Endothelial cell (in vitro differentiated cells): ENCODE results near the gene MXRA8. TPM values are rescaled to one million over a fixed set of nuclear protein-coding genes. Genes with fewer than 3 reads are reported as not detected.

Source experiments
- DNase-seq: peaks from one replicate; pipeline ENCODE4 v3.0.0; 2021; ENCODE audit warnings: low spot score
- H3K27ac Mint-ChIP-seq: one replicate; pipeline ENCODE4 v1.8.0; 2021; ENCODE audit warnings: mixed read lengths, inconsistent platforms; ENCODE audit not compliant: unreplicated experiment
- H3K27me3 Mint-ChIP-seq: one replicate; pipeline ENCODE4 v1.8.0; 2021; ENCODE audit warnings: mild to moderate bottlenecking, moderate library complexity, mixed read lengths, inconsistent platforms; ENCODE audit not compliant: unreplicated experiment
- H3K36me3 Mint-ChIP-seq: one replicate; pipeline ENCODE4 v1.8.0; 2021; ENCODE audit warnings: mild to moderate bottlenecking, low read depth, mixed read lengths, inconsistent platforms; ENCODE audit not compliant: unreplicated experiment
- H3K4me1 Mint-ChIP-seq: one replicate; pipeline ENCODE4 v1.8.0; 2021; ENCODE audit warnings: mild to moderate bottlenecking, mixed read lengths, inconsistent platforms; ENCODE audit not compliant: unreplicated experiment
- H3K4me3 Mint-ChIP-seq: one replicate; pipeline ENCODE4 v1.8.0; 2021; ENCODE audit warnings: mild to moderate bottlenecking, mixed read lengths, inconsistent platforms; ENCODE audit not compliant: unreplicated experiment
- H3K9me3 Mint-ChIP-seq: one replicate; pipeline ENCODE4 v1.8.0; 2021; ENCODE audit warnings: mixed read lengths, inconsistent platforms; ENCODE audit not compliant: unreplicated experiment
- microRNA-seq: library from miRNA; unstranded; fragments of <30 nt; microRNA quantifications from one replicate; pipeline ENCODE4, GENCODE V29; 2020; ENCODE audit not compliant: unreplicated experiment
- total RNA-seq: library from RNA; stranded (reverse); fragmentation: NEBNext Ultra II Directional; extraction: Animal tissue kit (Norgen Biotek cat#: 25700); gene quantifications from one replicate; pipeline ENCODE4 v1.2.1, GENCODE V29; 2021; ENCODE audit not compliant: unreplicated experiment
- TF ChIP-seq, protein P1 (sequence below): fragments of 200-600 bp; sonication (generic); IDR thresholded peaks from one replicate; pipeline ENCODE4 v1.5.0; 2021; ENCODE audit warnings: antibody characterized with exemption; ENCODE audit not compliant: unreplicated experiment

Gene MXRA8
- total RNA-seq, 1 donor from 2014 or later, result 0.64 TPM

DNA sequence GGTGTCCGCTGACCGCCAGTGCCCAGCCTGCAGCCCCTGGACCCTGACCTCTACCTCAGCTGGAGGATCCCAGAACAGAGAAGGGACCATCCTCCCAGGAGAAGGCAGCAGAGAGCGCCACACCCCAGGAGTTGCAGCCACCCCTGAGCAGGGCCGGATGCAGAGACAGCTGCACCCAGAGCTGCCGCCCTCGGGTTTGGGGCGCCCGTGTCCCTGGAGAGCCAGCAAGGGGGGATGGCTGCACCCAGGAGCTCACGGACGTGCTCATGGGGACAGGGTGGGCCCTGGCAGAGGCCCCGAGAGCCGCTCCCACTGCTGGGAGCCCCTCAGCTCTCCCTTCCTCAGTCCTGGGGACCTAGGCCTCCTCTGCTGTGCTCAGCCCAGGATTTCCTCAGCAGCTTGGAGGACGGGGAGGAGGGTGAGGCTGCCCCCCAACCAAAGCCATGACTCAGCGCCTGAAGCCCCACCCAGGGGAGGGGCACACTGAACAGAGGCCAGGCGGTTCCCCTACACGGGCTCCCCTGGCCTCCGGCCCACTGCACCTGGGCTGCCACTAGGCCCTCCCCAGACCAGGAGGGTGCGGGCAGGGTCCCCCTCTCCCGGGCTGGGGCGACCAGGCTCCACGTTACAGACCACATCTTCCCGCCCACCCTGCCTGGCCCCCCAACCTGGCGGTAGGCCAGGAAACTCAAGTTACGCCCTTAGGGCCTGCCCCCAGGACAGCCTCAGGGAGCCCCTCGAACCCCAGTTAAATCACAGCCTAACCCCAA, 52.9 kb downstream of the MXRA8 start:
- TF ChIP-seq, protein P1, sequence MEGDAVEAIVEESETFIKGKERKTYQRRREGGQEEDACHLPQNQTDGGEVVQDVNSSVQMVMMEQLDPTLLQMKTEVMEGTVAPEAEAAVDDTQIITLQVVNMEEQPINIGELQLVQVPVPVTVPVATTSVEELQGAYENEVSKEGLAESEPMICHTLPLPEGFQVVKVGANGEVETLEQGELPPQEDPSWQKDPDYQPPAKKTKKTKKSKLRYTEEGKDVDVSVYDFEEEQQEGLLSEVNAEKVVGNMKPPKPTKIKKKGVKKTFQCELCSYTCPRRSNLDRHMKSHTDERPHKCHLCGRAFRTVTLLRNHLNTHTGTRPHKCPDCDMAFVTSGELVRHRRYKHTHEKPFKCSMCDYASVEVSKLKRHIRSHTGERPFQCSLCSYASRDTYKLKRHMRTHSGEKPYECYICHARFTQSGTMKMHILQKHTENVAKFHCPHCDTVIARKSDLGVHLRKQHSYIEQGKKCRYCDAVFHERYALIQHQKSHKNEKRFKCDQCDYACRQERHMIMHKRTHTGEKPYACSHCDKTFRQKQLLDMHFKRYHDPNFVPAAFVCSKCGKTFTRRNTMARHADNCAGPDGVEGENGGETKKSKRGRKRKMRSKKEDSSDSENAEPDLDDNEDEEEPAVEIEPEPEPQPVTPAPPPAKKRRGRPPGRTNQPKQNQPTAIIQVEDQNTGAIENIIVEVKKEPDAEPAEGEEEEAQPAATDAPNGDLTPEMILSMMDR, result no peak
- Mint-ChIP-seq H3K4me3 (peak overlapping the region; percentile 92), H3K4me1 (peaks cover 15% of the 10 kb centered on the region), H3K9me3 (no peaks in the 10 kb centered on the region), H3K27me3 (peaks cover 13% of the 10 kb centered on the region), H3K27ac (no peak overlapping the region), H3K36me3 (no peaks in the 10 kb centered on the region)
- no peak for DNase-seq

DNA sequence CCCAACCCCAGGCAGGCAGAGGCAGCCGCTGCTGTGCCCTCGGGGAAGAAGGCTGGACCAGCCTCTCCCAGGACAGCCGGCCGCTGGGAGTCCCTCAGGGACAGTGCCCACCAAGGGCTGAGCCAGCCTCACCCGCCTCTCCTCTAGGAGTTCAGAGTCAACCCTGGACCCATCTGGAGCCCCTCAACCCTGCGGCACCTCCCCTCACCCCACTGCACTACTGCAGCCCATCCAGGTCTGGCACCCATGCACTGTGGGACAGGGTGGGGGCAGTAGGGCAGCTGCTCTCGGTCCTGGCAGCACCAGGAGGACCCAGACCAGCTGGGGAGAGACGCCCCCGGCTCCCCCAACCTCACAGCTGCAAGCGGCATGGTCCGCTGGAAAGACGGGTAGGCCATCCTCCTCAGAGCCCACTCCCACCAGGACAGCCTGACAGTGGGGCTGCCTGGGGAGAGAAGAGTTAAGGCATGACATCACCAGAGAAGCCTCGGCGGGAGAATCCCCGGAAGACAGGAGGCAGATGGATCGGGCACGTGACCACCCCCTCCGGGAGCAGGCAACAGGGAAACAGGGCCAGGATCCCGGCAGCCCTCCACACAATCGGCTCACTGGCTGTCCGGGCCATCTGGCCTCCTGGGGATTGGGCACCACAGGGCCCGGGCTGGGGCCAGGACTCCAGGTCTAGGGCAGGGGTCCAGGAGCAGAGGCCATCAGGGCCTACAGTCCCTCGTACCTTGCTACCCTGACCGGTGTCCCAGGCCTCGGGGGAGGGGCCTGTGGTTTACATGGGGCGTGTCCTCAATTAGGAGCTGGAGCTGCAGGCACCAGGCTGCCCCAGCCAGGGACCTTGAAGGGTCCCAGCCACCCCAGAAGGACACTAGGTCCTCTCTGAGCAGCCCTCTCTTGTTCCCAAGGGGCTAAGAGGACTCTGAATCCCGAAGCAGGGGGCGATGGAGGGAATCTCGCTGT, 53.7 kb downstream of the MXRA8 start:
- peak overlapping the region; percentile 73 for H3K4me3 Mint-ChIP-seq
- no peaks in the 10 kb centered on the region for H3K9me3 Mint-ChIP-seq
- peak overlapping the region; percentile 70 for H3K27ac Mint-ChIP-seq
- H3K36me3 Mint-ChIP-seq, result no peaks in the 10 kb centered on the region
- DNase-seq, result peak; percentile 69
- TF ChIP-seq, protein P1, result no peak
- H3K27me3 Mint-ChIP-seq, result peaks cover 13% of the 10 kb centered on the region
- H3K4me1 Mint-ChIP-seq, result peaks cover 15% of the 10 kb centered on the region

DNA sequence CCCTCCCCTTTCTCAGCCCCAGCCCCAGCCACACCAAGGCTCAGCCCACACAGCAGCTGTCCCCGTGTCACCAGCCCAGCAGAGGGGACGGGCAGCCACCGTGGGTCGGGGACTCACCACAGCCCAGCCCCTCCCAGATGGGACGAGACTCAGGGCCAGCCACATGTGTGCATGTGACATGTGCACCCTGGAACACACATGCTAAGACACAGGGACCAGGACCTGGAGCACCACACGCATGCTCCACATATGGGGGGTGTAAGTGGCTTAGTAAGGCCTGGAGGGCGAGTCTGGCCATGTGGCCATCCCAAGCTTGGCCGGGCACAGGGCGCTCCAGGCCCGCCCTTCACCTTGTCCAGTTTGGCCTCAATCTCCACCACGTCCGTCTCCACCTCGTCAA, 54.6 kb downstream of the MXRA8 start:
- DNase-seq, result no peak
- Mint-ChIP-seq H3K4me1 (peaks cover 15% of the 10 kb centered on the region), H3K36me3 (no peaks in the 10 kb centered on the region), H3K27ac (no peak overlapping the region), H3K27me3 (peaks cover 10% of the 10 kb centered on the region), H3K4me3 (no peak overlapping the region), H3K9me3 (no peaks in the 10 kb centered on the region)
- TF ChIP-seq, protein P1, result no peak

DNA sequence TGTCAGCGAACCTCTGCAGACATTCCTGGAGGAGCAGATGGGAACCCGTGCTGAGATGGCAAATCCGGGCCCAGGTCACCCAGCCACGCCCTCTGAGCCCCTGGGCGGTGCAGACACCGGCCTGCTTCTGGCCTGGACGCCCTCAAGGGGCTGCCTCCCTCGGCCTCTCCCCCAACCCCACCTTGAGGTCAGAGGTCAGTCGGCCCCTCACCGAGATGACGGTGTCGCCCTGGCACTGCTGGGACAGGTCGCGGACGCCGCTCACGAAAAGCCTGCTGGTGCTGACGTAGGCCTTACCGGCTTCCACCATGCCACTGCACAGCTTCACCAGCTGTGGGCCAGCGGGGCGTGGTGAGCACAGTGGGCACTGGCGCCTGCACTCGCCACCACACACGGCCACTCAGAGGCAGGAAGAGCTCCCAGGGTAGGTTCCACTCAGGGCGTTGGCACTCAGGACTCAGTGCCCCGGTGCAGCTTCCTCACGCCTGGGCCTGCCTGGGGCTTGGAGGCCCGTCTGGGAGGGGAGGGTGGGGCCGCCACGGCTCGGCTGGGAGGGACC, 55.3 kb downstream of the MXRA8 start:
- no peaks in the 10 kb centered on the region for H3K36me3 Mint-ChIP-seq
- peaks cover 15% of the 10 kb centered on the region for H3K4me1 Mint-ChIP-seq
- H3K27ac Mint-ChIP-seq, result no peak overlapping the region
- TF ChIP-seq, protein P1, result no peak
- no peak for DNase-seq
- H3K4me3 Mint-ChIP-seq, result no peak overlapping the region
- no peaks in the 10 kb centered on the region for H3K9me3 Mint-ChIP-seq
- peaks cover 10% of the 10 kb centered on the region for H3K27me3 Mint-ChIP-seq

Small RNA genes within 50 kb of the gene (microRNA-seq; reads per million reads assigned to microRNA genes)
- gene MIR6727, result 1.4 reads per million, percentile 21 among the genes with 10 or more reads in this experiment
- gene MIR6808, result 0.42 reads per million

Other genes starting within 250 kb of the MXRA8 start
- 16.6 TPM for gene C1orf159, start 242.5 kb downstream of the MXRA8 start, total RNA-seq
- not detected for gene TTLL10, start 184.7 kb downstream of the MXRA8 start, total RNA-seq
- not detected for gene TNFRSF18, start 152.0 kb downstream of the MXRA8 start, total RNA-seq
- gene TNFRSF4, start 144.4 kb downstream of the MXRA8 start, total RNA-seq, result 0.80 TPM
- gene SDF4, start 126.6 kb downstream of the MXRA8 start, total RNA-seq, result 130 TPM
- gene B3GALT6, start 126.3 kb downstream of the MXRA8 start, total RNA-seq, result 43.2 TPM
- gene C1QTNF12, start 111.8 kb downstream of the MXRA8 start, total RNA-seq, result 0.69 TPM
- gene UBE2J2, start 84.7 kb downstream of the MXRA8 start, total RNA-seq, result 71.9 TPM
- 3.9 TPM for gene SCNN1D, start 78.1 kb downstream of the MXRA8 start, total RNA-seq
- 54.0 TPM for gene ACAP3, start 50.6 kb downstream of the MXRA8 start, total RNA-seq
- gene PUSL1, start 50.0 kb downstream of the MXRA8 start, total RNA-seq, result 14.0 TPM
- gene INTS11, start 33.9 kb downstream of the MXRA8 start, total RNA-seq, result 104 TPM
- gene CPTP, start 33.8 kb downstream of the MXRA8 start, total RNA-seq, result 26.0 TPM
- 1.2 TPM for gene TAS1R3, start 27.3 kb downstream of the MXRA8 start, total RNA-seq
- gene DVL1, start 9.1 kb downstream of the MXRA8 start, total RNA-seq, result 26.7 TPM
- gene AURKAIP1, start 16.7 kb upstream of the MXRA8 start, total RNA-seq, result 128 TPM
- gene CCNL2, start 40.8 kb upstream of the MXRA8 start, total RNA-seq, result 266 TPM
- 95.0 TPM for gene MRPL20, start 48.7 kb upstream of the MXRA8 start, total RNA-seq
- 0.31 TPM for gene ANKRD65, start 62.7 kb upstream of the MXRA8 start, total RNA-seq
- 34.2 TPM for gene VWA1, start 77.1 kb upstream of the MXRA8 start, total RNA-seq
- 2.9 TPM for gene ATAD3C, start 91.1 kb upstream of the MXRA8 start, total RNA-seq
- 27.2 TPM for gene ATAD3B, start 113.2 kb upstream of the MXRA8 start, total RNA-seq
- gene ATAD3A, start 153.6 kb upstream of the MXRA8 start, total RNA-seq, result 30.4 TPM
- gene TMEM240, start 182.1 kb upstream of the MXRA8 start, total RNA-seq, result 6.6 TPM
- gene SSU72, start 216.3 kb upstream of the MXRA8 start, total RNA-seq, result 114 TPM
- gene FNDC10, start 241.6 kb upstream of the MXRA8 start, total RNA-seq, result 11.6 TPM